ENCODE results near the gene ZDBF2. TPM values are rescaled to one million over a fixed set of nuclear protein-coding genes. Genes with fewer than 3 reads are reported as not detected.
"Not testable (repeated sequence)": the region's sequence is repeated elsewhere in the genome, so short reads cannot be mapped to it uniquely, and the experiment has no call there.

The ZDBF2 gene
- total RNA-seq, 2 donors from 2014 or later = 1.7 to 5.8 TPM

GRCh38 chr2:206287197-206287596 lies 12.7 kb downstream of the ZDBF2 start:
- DNase-seq = no peak
- no peaks in the 10 kb centered on the region for H3K36me3 ChIP-seq
- no peak for TF ChIP-seq CTCF (IDR thresholded peaks at IDR 0.05)
- H3K9me3 ChIP-seq = no peaks in the 10 kb centered on the region
- no peaks in the 10 kb centered on the region for H3K27me3 ChIP-seq
- no peaks in the 10 kb centered on the region for H3K4me1 ChIP-seq
- H3K4me3 ChIP-seq = no peak overlapping the region
- no peak overlapping the region for H3K9ac ChIP-seq (ENCODE audit: low read depth in 2 of 2, low read length in 2 of 2)
- no peak overlapping the region for H3K27ac ChIP-seq
- intact Hi-C loops (cut with DNase I) = no loop called here

GRCh38 chr2:206289391-206289790 lies 14.9 kb downstream of the ZDBF2 start:
- H3K9me3 ChIP-seq = no peaks in the 10 kb centered on the region

GRCh38 chr2:206296128-206296527 lies 21.7 kb downstream of the ZDBF2 start:
- Histone ChIP-seq H3K27me3 (no peaks in the 10 kb centered on the region), H3K4me3 (no peak overlapping the region), H3K9ac (ENCODE audit: low read depth in 2 of 2, low read length in 2 of 2) (no peak overlapping the region), H3K9me3 (no peaks in the 10 kb centered on the region), H3K4me1 (no peaks in the 10 kb centered on the region), H3K36me3 (no peaks in the 10 kb centered on the region), H3K27ac (no peak overlapping the region)
- intact Hi-C loops (cut with DNase I) = no loop called here
- no peak for DNase-seq
- no peak for TF ChIP-seq CTCF (IDR thresholded peaks at IDR 0.05)

More at GRCh38 chr2:206289391-206289790, 14.9 kb downstream of the ZDBF2 start:
- Histone ChIP-seq H3K27ac (no peak overlapping the region), H3K4me3 (no peak overlapping the region), H3K36me3 (no peaks in the 10 kb centered on the region), H3K9ac (ENCODE audit: low read depth in 2 of 2, low read length in 2 of 2) (no peak overlapping the region), H3K27me3 (no peaks in the 10 kb centered on the region), H3K4me1 (no peaks in the 10 kb centered on the region)
- intact Hi-C loops (cut with DNase I) = no loop called here
- no peak for DNase-seq
- TF ChIP-seq CTCF (IDR thresholded peaks at IDR 0.05) = no peak

- DNase-seq; H3K4me3 ChIP-seq; H3K9me3 ChIP-seq; H3K27ac ChIP-seq; H3K36me3 ChIP-seq; H3K4me1 ChIP-seq; intact Hi-C loops (cut with DNase I); H3K27me3 ChIP-seq; H3K9ac ChIP-seq (ENCODE audit: low read depth in 2 of 2, low read length in 2 of 2): not testable (repeated sequence)
Measured at GRCh38 chr2:206299608-206300007, 25.1 kb downstream of the ZDBF2 start.

- no peak for TF ChIP-seq CTCF (IDR thresholded peaks at IDR 0.05)
- intact Hi-C loops (cut with DNase I) = no loop called here
- no peak for DNase-seq
- Histone ChIP-seq H3K27ac (no peak overlapping the region), H3K9me3 (no peaks in the 10 kb centered on the region), H3K4me3 (no peak overlapping the region), H3K9ac (ENCODE audit: low read depth in 2 of 2, low read length in 2 of 2) (no peak overlapping the region), H3K27me3 (no peaks in the 10 kb centered on the region), H3K36me3 (no peaks in the 10 kb centered on the region), H3K4me1 (no peaks in the 10 kb centered on the region)
Measured at GRCh38 chr2:206305523-206306245, 31.2 kb downstream of the ZDBF2 start.

- no peak for DNase-seq
- Histone ChIP-seq H3K27me3 (no peaks in the 10 kb centered on the region), H3K36me3 (no peaks in the 10 kb centered on the region), H3K9ac (ENCODE audit: low read depth in 2 of 2, low read length in 2 of 2) (no peak overlapping the region), H3K9me3 (no peaks in the 10 kb centered on the region), H3K27ac (no peak overlapping the region), H3K4me3 (no peak overlapping the region), H3K4me1 (no peaks in the 10 kb centered on the region)
- no peak for TF ChIP-seq CTCF (IDR thresholded peaks at IDR 0.05)
- intact Hi-C loops (cut with DNase I) = no loop called here
Measured at GRCh38 chr2:206311026-206311425, 36.6 kb downstream of the ZDBF2 start.

Measured in colonic mucosa (tissue), 4 donors.